Lower leg skin (tissue), 3 donors: ENCODE measurements around the gene MDGA2.

Source experiments
- CTCF ChIP-seq, 3 donors: fragments of 450-650 bp; IDR thresholded peaks; one replicate each; pipeline ENCODE4 v1.5.1; 2016; ENCODE audit warnings: antibody characterized with exemption in 3 of 3, mild to moderate bottlenecking in 3 of 3, moderate library complexity in 2 of 3
- POLR2A ChIP-seq, 2 donors: fragments of 450-650 bp; IDR thresholded peaks; one replicate each; pipeline ENCODE4 v1.6.1; 2016 to 2017; ENCODE audit warnings: antibody characterized with exemption in 2 of 2, mild to moderate bottlenecking in 1 of 2, moderate library complexity in 1 of 2

DNA sequence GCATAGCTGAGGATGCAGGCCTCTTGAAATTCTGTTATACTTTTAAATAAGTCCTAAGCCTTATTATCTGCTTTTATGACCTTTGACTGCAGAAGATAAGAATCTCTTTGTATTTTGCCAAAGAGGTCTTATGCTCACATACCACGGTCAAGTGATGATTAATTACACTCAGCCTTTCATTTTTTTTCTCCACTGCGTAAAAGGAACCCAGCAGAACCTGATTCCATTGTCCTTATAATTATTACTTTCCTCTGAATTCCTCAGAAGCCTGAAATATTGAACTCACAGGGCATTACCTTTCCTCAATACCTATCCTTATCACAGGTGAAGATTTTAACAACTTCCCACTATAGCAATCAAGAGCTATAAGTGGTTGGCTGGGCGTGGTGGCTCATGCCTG, 525.1 kb downstream of the MDGA2 start:
- TF ChIP-seq CTCF (IDR thresholded peaks at IDR 0.05) = no peak
- no peak for TF ChIP-seq POLR2A (IDR thresholded peaks at IDR 0.05)
